ENCODE measurements around the gene EIF2S2. TPM values are rescaled to one million over a fixed set of nuclear protein-coding genes. Genes with fewer than 3 reads are reported as not detected.

The EIF2S2 gene
- total RNA-seq, 1 donor from 2014 or later, result 49.0 TPM

DNA sequence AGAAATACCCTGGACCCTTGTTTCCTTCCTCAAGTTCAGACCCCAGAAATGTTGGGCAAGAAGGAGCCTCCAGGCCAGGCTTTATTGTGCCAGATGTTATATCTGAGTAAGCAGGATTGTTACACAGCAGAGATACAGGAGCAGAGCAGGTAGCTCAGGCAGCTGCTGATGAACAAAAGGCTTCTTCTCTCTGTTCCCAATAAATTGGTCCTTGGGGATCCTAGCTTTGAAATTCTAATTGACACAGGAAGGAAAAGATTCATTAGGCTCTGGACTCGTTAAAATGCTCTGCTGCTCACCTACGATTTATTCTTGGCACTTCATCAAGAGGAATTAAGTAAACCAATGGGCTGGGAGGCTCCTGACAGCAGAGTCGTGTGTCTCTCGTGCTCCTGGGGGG is 64.1 kb downstream of the EIF2S2 start:
- H3K27me3 Mint-ChIP-seq (ENCODE audit: unreplicated experiment), result peaks cover 3% of the 10 kb centered on the region
- peaks cover 3% of the 10 kb centered on the region for H3K9me3 Mint-ChIP-seq (ENCODE audit: unreplicated experiment)
- no peak for DNase-seq
- TF ChIP-seq, protein P1, sequence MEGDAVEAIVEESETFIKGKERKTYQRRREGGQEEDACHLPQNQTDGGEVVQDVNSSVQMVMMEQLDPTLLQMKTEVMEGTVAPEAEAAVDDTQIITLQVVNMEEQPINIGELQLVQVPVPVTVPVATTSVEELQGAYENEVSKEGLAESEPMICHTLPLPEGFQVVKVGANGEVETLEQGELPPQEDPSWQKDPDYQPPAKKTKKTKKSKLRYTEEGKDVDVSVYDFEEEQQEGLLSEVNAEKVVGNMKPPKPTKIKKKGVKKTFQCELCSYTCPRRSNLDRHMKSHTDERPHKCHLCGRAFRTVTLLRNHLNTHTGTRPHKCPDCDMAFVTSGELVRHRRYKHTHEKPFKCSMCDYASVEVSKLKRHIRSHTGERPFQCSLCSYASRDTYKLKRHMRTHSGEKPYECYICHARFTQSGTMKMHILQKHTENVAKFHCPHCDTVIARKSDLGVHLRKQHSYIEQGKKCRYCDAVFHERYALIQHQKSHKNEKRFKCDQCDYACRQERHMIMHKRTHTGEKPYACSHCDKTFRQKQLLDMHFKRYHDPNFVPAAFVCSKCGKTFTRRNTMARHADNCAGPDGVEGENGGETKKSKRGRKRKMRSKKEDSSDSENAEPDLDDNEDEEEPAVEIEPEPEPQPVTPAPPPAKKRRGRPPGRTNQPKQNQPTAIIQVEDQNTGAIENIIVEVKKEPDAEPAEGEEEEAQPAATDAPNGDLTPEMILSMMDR (IDR thresholded peaks at IDR 0.05; ENCODE audit: partially characterized antibody, unreplicated experiment), result no peak
- H3K4me3 Mint-ChIP-seq (ENCODE audit: unreplicated experiment), result no peak overlapping the region
- H3K36me3 Mint-ChIP-seq (ENCODE audit: unreplicated experiment), result no peaks in the 10 kb centered on the region
- H3K27ac Mint-ChIP-seq (ENCODE audit: unreplicated experiment), result peak overlapping the region; percentile 55
- peaks cover 41% of the 10 kb centered on the region for H3K4me1 Mint-ChIP-seq (ENCODE audit: low read depth, unreplicated experiment)

DNA sequence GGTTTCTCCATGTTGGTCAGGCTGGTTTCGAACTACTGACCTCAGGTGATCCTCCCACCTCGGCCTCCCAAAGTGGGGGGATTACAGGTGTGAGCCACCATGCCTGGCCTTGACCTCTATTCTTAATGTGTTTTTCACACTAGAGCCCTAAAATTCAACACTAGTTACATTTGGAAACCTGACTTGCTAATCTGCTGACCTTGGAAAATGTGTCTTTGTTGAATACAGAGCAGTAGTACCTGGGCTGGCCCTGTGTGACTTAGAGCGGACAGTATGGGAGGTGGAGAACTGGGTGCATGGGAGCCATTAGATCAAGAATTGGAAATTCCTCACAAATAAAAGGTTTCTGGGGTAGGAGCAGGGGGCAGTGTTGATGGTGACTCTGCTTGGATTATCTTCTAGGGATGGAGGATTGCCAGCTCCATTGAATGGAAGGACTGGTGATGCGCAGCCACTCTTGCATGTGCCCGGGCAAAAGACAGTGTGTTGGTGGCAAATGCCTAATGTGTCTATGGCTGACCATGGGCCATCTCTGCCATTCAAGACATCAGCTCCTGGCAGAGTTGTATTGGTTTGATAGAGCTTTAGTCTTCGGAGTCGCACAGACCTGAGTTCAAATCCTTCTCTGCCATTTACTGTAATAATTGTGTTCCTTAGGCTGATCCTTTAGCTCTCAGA is 64.9 kb downstream of the EIF2S2 start:
- Mint-ChIP-seq H3K4me1 (ENCODE audit: low read depth, unreplicated experiment) (peaks cover 49% of the 10 kb centered on the region), H3K4me3 (ENCODE audit: unreplicated experiment) (no peak overlapping the region), H3K27me3 (ENCODE audit: unreplicated experiment) (peaks cover 3% of the 10 kb centered on the region), H3K9me3 (ENCODE audit: unreplicated experiment) (peaks cover 4% of the 10 kb centered on the region), H3K36me3 (ENCODE audit: unreplicated experiment) (no peaks in the 10 kb centered on the region), H3K27ac (ENCODE audit: unreplicated experiment) (peak overlapping the region; percentile 45)
- DNase-seq, result no peak
- TF ChIP-seq, protein P1 (IDR thresholded peaks at IDR 0.05; ENCODE audit: partially characterized antibody, unreplicated experiment), result no peak

DNA sequence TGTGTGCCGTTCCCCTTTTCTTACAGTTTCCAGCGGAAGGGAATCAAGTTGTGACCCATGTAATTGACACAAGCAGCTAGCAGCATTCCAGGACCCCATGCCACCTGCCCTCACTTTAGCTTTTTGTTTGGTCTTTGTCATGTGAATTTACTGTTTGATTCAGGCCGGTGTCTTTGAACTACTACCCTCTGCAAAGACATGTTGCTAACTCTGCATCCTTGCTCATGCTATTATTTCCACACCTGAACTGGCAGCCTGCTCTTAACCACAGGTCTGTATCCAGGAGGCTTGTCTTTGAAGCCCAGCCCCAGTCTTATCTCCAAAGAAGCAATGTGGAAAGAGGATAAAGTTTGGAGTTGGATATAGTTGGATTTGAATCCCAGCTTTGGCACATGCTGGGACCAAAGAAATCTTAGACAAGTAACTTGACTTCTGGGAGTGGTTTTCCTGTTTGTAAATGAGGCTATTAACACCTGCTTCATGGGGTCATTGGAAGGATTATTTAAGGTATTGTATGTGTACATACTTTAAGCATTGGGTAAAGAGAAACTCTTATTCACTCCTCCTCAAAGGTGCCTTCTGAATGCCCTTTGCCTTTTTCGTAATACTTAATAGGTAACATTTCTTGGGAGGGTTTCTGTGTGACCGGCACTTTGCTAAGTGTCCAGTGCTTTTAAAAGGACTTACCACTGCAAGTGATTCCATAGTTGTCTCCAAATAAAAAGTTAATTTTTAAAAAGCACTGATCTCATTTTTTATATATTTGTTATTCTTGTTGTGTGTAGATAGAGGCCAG is 65.9 kb downstream of the EIF2S2 start:
- peaks cover 56% of the 10 kb centered on the region for H3K4me1 Mint-ChIP-seq (ENCODE audit: low read depth, unreplicated experiment)
- H3K27ac Mint-ChIP-seq (ENCODE audit: unreplicated experiment), result no peak overlapping the region
- no peak overlapping the region for H3K4me3 Mint-ChIP-seq (ENCODE audit: unreplicated experiment)

DNA sequence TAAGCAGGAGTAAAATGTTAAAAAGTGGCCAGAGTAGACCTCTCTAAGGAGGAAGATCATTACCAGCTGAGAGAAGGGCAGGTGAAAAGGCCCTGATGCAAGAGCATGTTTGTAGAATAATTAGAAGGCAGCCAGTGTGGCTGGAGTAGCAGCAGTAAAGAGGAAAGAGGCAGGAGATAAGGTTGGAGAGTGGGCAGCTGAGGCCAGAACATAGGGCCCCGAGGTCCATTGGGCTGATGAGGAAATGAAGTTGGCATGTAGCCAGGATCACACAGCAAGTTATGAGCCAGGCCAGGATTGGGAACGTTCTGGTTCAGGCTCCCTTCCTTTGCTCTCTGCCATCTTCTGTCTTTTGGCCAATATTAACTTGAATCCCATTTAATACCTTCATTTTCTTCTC is 66.7 kb downstream of the EIF2S2 start:
- H3K9me3 Mint-ChIP-seq (ENCODE audit: unreplicated experiment), result peaks cover 6% of the 10 kb centered on the region
- no peak overlapping the region for H3K27ac Mint-ChIP-seq (ENCODE audit: unreplicated experiment)
- no peak overlapping the region for H3K4me3 Mint-ChIP-seq (ENCODE audit: unreplicated experiment)
- no peak for DNase-seq
- H3K36me3 Mint-ChIP-seq (ENCODE audit: unreplicated experiment), result no peaks in the 10 kb centered on the region
- TF ChIP-seq, protein P1 (IDR thresholded peaks at IDR 0.05; ENCODE audit: partially characterized antibody, unreplicated experiment), result no peak
- peaks cover 5% of the 10 kb centered on the region for H3K27me3 Mint-ChIP-seq (ENCODE audit: unreplicated experiment)
- peaks cover 57% of the 10 kb centered on the region for H3K4me1 Mint-ChIP-seq (ENCODE audit: low read depth, unreplicated experiment)

More for the DNA sequence above, 65.9 kb downstream of the EIF2S2 start:
- no peak for DNase-seq
- H3K9me3 Mint-ChIP-seq (ENCODE audit: unreplicated experiment), result peaks cover 6% of the 10 kb centered on the region
- no peaks in the 10 kb centered on the region for H3K36me3 Mint-ChIP-seq (ENCODE audit: unreplicated experiment)
- TF ChIP-seq, protein P1 (IDR thresholded peaks at IDR 0.05; ENCODE audit: partially characterized antibody, unreplicated experiment), result no peak
- peaks cover 5% of the 10 kb centered on the region for H3K27me3 Mint-ChIP-seq (ENCODE audit: unreplicated experiment)

DNA sequence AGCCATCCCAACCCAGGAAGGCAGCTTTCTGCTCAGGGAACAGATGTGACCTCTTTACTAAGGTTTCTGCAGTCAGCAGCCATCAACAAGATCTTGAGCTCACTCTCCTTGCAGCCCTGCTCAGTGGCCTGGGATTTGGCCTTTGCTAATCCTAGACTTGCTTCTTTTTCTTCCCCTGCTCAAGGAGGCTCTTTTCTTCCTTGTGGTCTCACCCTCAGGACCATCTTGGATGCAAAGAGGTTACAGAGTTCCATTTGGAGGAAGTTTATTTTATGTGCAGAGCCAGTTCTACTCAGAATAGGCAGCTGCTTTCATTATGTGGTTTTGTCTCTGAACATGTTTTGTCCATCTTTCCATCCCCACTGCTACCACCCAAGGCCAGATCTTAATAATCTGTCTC is 69.0 kb downstream of the EIF2S2 start:
- Mint-ChIP-seq H3K9me3 (ENCODE audit: unreplicated experiment) (peaks cover 6% of the 10 kb centered on the region), H3K4me3 (ENCODE audit: unreplicated experiment) (peak overlapping the region; percentile 36), H3K27me3 (ENCODE audit: unreplicated experiment) (peaks cover 5% of the 10 kb centered on the region), H3K27ac (ENCODE audit: unreplicated experiment) (peak overlapping the region; percentile 81), H3K36me3 (ENCODE audit: unreplicated experiment) (no peaks in the 10 kb centered on the region), H3K4me1 (ENCODE audit: low read depth, unreplicated experiment) (peaks cover 56% of the 10 kb centered on the region)
- no peak for DNase-seq
- TF ChIP-seq, protein P1 (IDR thresholded peaks at IDR 0.05; ENCODE audit: partially characterized antibody, unreplicated experiment), result no peak
